Measurements from ENCODE around the gene GALNT3.

DNA sequence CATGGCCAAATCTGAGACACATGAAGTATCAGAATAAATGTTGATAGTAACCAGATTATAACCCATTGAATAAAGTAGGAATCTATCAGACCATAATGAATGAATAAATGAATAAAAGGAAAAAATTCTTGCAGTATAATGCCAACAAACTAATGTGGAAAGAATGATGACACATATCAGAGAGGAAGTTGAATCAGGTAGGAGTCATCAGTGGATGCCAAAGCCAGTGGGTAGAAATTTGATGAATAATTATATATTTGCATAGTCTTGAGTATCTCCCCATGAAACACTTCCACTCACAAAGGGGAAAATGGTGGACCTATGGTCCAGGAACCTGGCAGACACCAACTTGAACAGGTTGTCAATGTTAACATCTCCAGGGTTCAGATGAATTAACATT, 68.6 kb downstream of the GALNT3 start:
- no peak for TF ChIP-seq EZH2 (IDR thresholded peaks at IDR 0.05; ENCODE audit: borderline replicate concordance, low read depth, low read length, severe bottlenecking)
- TF ChIP-seq, protein P1, sequence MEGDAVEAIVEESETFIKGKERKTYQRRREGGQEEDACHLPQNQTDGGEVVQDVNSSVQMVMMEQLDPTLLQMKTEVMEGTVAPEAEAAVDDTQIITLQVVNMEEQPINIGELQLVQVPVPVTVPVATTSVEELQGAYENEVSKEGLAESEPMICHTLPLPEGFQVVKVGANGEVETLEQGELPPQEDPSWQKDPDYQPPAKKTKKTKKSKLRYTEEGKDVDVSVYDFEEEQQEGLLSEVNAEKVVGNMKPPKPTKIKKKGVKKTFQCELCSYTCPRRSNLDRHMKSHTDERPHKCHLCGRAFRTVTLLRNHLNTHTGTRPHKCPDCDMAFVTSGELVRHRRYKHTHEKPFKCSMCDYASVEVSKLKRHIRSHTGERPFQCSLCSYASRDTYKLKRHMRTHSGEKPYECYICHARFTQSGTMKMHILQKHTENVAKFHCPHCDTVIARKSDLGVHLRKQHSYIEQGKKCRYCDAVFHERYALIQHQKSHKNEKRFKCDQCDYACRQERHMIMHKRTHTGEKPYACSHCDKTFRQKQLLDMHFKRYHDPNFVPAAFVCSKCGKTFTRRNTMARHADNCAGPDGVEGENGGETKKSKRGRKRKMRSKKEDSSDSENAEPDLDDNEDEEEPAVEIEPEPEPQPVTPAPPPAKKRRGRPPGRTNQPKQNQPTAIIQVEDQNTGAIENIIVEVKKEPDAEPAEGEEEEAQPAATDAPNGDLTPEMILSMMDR (IDR thresholded peaks at IDR 0.05; ENCODE audit: borderline replicate concordance, extremely low read depth, low read length, poor library complexity, severe bottlenecking), result no peak

Measured in DND-41 (cell line).